ENCODE data around the gene GPI.

- TF ChIP-seq, protein P1, sequence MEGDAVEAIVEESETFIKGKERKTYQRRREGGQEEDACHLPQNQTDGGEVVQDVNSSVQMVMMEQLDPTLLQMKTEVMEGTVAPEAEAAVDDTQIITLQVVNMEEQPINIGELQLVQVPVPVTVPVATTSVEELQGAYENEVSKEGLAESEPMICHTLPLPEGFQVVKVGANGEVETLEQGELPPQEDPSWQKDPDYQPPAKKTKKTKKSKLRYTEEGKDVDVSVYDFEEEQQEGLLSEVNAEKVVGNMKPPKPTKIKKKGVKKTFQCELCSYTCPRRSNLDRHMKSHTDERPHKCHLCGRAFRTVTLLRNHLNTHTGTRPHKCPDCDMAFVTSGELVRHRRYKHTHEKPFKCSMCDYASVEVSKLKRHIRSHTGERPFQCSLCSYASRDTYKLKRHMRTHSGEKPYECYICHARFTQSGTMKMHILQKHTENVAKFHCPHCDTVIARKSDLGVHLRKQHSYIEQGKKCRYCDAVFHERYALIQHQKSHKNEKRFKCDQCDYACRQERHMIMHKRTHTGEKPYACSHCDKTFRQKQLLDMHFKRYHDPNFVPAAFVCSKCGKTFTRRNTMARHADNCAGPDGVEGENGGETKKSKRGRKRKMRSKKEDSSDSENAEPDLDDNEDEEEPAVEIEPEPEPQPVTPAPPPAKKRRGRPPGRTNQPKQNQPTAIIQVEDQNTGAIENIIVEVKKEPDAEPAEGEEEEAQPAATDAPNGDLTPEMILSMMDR (IDR thresholded peaks at IDR 0.05): no peak
- no peak for TF ChIP-seq POLR2A (IDR thresholded peaks at IDR 0.05)
These were observed 1.1 kb upstream of the GPI start for GRCh38 chr19:34363930-34364329.

Data from sigmoid colon (tissue), 3 donors.